Metanephros (tissue), 2 donors: ENCODE measurements around the gene SOCS3. TPM values are rescaled to one million over a fixed set of nuclear protein-coding genes. Genes with fewer than 3 reads are reported as not detected.

ENCODE experiments used
- small RNA-seq: library from RNA; depleted of rRNA; stranded (forward); fragments of <200 nt; gene quantifications from one replicate; pipeline ENCODE3, GENCODE V24; 2014; ENCODE audit warnings: low replicate concordance
- total RNA-seq: library from RNA; depleted of rRNA; stranded (reverse); fragments of >200 nt; gene quantifications from one replicate; pipeline ENCODE4 v1.2.3, GENCODE V29; 2014

SOCS3 gene
- 39.2 TPM for total RNA-seq

GRCh38 chr17:78359997-78360370 lies at the start of gene SOCS3:
Gene SOCS3 (minus strand): TSS chr17:78360077. CDS start chr17:78359095, 982 bp downstream.

GRCh38 chr17:78378225-78379130 lies 18.6 kb upstream of the SOCS3 start, which contains the start of gene PGS1:
Gene PGS1 (plus strand): TSS chr17:78378649. CDS start chr17:78378666, 17 bp downstream.

Small RNAs within 50 kb of the gene (small RNA-seq; reads per million reads assigned to genes)
- gene RF00415 (not detected), gene RN7SL236P (not detected)

Other genes starting within 250 kb of the SOCS3 start
- gene TMC6, start 231.3 kb downstream of the SOCS3 start, total RNA-seq = 34.9 TPM
- 8.7 TPM for gene TMC8, start 229.3 kb downstream of the SOCS3 start, total RNA-seq
- gene C17orf99, start 213.7 kb downstream of the SOCS3 start, total RNA-seq = 4.2 TPM
- 53.0 TPM for gene SYNGR2, start 191.5 kb downstream of the SOCS3 start, total RNA-seq
- gene TK1, start 173.0 kb downstream of the SOCS3 start, total RNA-seq = 23.9 TPM
- gene AFMID, start 172.7 kb downstream of the SOCS3 start, total RNA-seq = 43.0 TPM
- 18.5 TPM for gene BIRC5, start 145.8 kb downstream of the SOCS3 start, total RNA-seq
- gene TMEM235, start 128.4 kb downstream of the SOCS3 start, total RNA-seq = not detected
- 47.3 TPM for gene PGS1, start 18.6 kb upstream of the SOCS3 start, total RNA-seq
- 0.41 TPM for gene DNAH17, start 217.3 kb upstream of the SOCS3 start, total RNA-seq